Endothelial cell of umbilical vein (primary cell): ENCODE data around the gene ALLC.

Source experiments
- EZH2 ChIP-seq: IDR thresholded peaks from 2 replicates; pipeline ENCODE4 v1.6.1; 2012; ENCODE audit warnings: borderline replicate concordance, low read depth, mild to moderate bottlenecking, moderate library complexity, low read length, inconsistent platforms; ENCODE audit not compliant: severe bottlenecking
- FOS ChIP-seq: IDR thresholded peaks from 2 replicates; pipeline ENCODE4 v1.6.1; 2011; ENCODE audit warnings: mild to moderate bottlenecking, low read length, moderate library complexity, borderline replicate concordance; ENCODE audit not compliant: insufficient read depth
- GATA2 ChIP-seq: IDR thresholded peaks from 2 replicates; pipeline ENCODE4 v1.7.0; 2011; ENCODE audit warnings: low read depth, mild to moderate bottlenecking, moderate library complexity, mixed read lengths, low read length; ENCODE audit not compliant: insufficient read length, insufficient read depth
- JUN ChIP-seq: IDR thresholded peaks from 2 replicates; pipeline ENCODE4 v1.6.1; 2011; ENCODE audit warnings: borderline replicate concordance, low read depth; ENCODE audit not compliant: insufficient read length, insufficient read depth
- MYC ChIP-seq: IDR thresholded peaks from one replicate; pipeline ENCODE4 v1.6.1; 2011; ENCODE audit warnings: mild to moderate bottlenecking, low read depth, low read length
- POLR2A ChIP-seq: IDR thresholded peaks from 2 replicates; pipeline ENCODE4 v1.6.1; 2012; ENCODE audit warnings: low read depth, mild to moderate bottlenecking, control low read depth, low read length
- POLR2AphosphoS5 ChIP-seq: IDR thresholded peaks from 2 replicates; pipeline ENCODE4 v1.6.1; 2012; ENCODE audit warnings: low read depth, mild to moderate bottlenecking, control low read depth, low read length, moderate library complexity; ENCODE audit not compliant: insufficient read depth
- TF ChIP-seq, protein P1 (sequence below), 2 donors: IDR thresholded peaks; 1 replicate in 1 of 2; 2 replicates in 1 of 2; pipeline ENCODE4 v1.5.1; 2011; ENCODE audit warnings: low read length in 2 of 2, mild to moderate bottlenecking in 2 of 2, moderate library complexity in 2 of 2, control low read depth in 1 of 2, inconsistent platforms in 1 of 2, low read depth in 1 of 2; ENCODE audit not compliant: insufficient read depth in 1 of 2; ENCODE audit errors: extremely low read depth in 1 of 2
- TF ChIP-seq, protein P2 (sequence below): IDR thresholded peaks from 2 replicates; pipeline ENCODE4 v1.6.1; 2011; ENCODE audit not compliant: insufficient read depth, insufficient read length

DNA sequence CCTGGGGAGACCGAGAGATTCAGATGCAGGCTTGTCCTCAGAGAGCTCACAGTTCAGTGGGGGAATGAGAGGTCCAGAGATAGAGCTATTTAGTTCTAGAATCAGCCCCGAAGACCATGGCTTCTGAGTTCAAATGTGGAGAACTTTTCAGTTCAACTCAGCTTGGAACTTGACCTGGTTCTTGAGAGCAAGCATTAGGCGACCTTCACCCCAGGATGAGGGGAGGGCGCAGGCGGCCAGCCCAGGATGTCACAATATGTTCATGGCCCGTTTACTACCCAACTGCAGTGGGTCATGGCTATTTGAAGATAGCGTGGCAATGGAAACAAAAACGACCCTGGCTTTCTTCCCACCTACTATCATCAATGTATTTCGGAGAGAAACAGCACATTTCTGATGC, 79.1 kb downstream of the ALLC start:
- TF ChIP-seq, protein P1, sequence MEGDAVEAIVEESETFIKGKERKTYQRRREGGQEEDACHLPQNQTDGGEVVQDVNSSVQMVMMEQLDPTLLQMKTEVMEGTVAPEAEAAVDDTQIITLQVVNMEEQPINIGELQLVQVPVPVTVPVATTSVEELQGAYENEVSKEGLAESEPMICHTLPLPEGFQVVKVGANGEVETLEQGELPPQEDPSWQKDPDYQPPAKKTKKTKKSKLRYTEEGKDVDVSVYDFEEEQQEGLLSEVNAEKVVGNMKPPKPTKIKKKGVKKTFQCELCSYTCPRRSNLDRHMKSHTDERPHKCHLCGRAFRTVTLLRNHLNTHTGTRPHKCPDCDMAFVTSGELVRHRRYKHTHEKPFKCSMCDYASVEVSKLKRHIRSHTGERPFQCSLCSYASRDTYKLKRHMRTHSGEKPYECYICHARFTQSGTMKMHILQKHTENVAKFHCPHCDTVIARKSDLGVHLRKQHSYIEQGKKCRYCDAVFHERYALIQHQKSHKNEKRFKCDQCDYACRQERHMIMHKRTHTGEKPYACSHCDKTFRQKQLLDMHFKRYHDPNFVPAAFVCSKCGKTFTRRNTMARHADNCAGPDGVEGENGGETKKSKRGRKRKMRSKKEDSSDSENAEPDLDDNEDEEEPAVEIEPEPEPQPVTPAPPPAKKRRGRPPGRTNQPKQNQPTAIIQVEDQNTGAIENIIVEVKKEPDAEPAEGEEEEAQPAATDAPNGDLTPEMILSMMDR (IDR thresholded peaks at IDR 0.05; ENCODE audit: extremely low read depth in 1 of 2, insufficient read depth in 1 of 2, low read depth in 1 of 2, low read length in 2 of 2) = no peak
- no peak for TF ChIP-seq POLR2A
- TF ChIP-seq, protein P2, sequence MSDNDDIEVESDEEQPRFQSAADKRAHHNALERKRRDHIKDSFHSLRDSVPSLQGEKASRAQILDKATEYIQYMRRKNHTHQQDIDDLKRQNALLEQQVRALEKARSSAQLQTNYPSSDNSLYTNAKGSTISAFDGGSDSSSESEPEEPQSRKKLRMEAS = no peak
- TF ChIP-seq EZH2 = no peak
- no peak for TF ChIP-seq POLR2AphosphoS5
- no peak for TF ChIP-seq FOS
- no peak for TF ChIP-seq JUN
- TF ChIP-seq MYC = no peak
- TF ChIP-seq GATA2 = no peak
